T-helper 22 cell (primary cell): Measurements from ENCODE around the gene SRSF2.
"Not testable (repeated sequence)": the region's sequence is repeated elsewhere in the genome, so short reads cannot be mapped to it uniquely, and the experiment has no call there.

Experiments
- DNase-seq: peaks from one replicate; pipeline ENCODE4 v3.0.0-alpha.2; 2020; ENCODE audit warnings: low read depth

Gene SRSF2

DNA sequence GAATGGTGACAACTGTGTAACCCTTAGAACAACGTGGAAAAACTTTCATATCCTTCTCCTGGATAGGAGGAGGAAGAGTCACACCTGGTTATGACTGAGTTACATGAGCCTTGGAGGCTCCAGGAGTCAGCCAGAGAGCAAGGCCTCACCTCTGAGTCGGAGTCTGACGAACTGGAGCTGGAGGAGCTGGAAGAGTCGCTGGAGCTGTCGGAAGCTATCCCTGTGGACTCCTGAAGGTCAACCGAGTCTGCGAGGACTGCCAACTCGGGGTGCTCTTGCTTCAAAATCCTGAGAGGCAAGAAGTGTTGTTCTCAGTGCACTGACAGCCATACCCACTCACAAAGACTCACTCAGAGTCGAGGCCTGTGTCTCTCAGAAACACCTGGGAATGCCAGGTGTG is 16.9 kb downstream of the SRSF2 start:
- DNase-seq = no peak

DNA sequence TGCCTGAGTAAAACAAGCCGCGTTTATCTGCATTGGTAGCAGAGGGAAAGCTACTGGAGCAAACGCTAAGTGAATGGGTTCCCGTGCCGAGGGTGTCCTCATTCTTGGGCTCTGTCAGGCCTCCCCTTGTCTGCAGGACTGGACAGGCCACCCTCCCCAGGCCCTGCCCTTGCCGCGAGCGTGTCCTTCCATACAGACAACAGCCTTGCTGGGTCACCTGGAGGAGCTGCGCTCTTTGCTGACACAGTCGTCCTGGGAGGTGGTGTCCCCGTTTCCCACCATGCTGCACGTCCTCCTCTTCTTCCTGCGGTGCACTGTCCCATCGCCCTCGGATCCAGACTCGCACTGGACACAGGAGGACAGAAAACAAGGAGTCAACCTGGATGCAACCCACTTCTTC is 18.6 kb downstream of the SRSF2 start:
- DNase-seq = no peak

DNA sequence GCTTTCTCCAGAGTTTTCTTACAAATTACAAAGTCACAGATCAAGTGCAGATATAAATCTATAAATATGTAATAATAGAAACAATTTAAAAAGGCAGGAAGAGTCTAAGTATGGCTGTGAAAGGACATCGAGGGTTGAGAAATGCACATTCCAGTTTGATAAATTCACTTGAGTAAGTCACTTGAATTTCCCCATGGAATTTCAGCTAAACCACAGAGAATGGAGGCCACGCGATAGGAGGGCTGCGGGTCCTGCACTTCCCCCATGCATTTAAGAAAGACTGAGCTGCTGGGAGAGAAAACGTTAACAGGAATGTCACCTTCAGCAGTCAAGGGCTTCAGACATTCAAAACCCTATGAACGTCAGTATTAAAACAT is 20.3 kb downstream of the SRSF2 start:
- DNase-seq = no peak

DNA sequence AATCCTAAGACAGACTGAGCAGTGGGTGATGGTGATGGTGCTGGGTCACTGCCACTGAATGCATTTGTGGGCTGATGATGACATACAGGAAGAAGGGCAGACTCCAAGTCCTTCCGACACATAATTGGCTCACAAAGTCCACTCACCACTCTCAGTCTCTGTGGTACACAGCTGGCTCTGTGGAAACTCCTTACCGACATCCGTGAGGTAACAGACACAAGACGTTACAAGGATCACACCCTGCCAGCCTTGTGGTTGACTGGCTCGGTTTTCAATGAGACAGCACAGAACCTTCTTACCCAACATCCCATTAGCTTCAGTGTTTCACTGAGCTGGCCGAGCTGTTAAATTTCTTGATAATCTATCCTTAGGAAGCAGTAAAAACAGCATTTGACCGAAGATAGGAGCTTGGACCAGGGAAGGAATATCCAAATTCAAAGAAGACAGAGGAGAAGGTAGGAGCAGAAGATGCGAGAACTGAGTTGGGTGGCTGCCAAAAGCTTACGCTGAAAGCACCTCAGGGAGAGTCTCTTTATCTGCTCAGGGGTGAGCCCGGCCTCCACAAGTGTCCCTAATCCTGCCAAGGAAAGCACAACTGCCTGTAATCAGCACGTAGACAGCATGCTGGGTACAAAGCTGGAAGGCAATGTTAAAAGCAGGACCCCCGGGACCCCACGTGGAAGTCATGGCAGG is 20.8 kb downstream of the SRSF2 start:
- DNase-seq = peak; percentile 35

DNA sequence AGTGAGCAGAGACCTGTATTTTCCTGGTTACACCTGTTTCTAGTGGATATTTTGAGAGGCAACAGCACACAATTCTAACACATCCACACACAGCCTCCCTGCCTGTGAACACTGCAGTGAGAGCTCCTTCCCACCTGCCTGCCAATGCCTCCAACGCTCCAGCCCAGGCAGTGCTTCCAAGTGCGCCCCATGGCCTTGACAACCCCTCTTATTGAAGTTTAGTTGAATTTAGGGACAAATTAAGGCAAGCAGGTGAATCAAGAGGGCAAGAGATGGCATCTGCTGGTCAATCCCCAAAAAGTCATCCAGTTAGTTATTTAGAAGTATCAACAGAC is 21.7 kb downstream of the SRSF2 start:
- no peak for DNase-seq

DNA sequence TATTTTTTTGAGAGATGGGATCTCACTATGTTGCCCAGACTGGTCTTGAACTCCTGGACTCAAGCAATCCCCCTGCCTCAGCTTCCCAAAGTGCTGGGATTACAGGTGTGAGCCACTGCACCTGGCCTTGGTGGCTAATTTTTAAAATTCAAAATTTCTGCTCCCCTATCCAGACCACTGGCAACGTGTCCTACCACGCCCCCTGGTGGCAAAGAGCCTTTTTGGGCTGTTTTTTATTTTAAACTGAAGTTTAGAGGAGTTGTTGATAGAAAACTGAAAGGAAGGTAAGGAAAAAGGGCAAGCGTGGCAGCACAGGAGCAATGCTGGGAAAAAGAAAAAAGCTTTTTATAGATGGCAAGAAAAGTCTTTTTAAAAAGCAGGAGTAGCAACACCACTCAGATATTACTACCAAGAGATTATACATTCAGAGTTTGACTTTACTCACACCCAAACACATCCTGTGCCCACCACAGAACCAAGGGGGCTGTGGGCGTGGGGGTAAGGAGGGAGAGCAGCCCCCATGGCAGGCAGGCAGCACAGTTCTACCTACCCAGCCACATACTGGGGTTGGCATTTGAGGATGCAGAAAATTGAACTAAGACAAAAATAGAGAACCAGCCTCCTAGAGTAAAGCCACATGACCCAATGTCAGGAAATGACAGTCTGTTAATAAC is 22.2 kb downstream of the SRSF2 start:
- DNase-seq = peak; percentile 42

DNA sequence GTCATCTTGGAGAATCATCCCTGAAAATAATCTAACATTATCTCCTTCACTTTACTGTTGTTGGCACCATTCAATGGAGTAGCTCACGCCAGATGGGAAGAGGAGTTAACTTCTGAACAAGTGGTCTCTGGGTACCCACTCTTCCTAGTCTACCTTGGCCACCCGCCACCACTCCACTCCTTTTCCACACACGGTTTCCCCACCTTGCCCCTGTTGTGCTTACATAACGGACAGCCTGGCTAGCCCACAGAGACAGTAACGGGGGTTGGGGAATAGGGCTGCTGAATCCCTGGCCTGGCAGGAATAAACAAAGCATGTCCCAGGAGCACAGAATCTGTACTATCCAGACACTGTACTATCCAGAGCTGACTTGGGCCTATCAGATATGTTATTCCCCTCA is 22.8 kb downstream of the SRSF2 start:
- no peak for DNase-seq

DNA sequence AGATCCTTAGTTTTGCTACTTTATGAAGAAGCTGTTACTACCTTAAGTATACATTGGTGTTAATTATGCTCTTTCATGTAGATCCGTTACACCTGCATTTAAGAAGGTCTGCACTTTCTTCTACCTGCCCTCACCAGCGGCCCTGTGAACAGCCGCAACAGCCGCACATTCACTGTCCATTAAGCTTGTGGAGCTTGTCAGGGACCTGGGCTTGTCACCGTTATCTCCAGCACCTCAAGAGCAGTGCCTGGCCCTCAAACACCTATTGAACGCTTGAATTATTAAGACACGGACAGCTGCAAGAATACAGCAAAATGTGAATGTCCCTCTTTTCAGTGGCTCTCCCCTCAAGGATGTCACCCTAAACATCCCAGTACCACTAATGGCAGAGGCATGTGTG is 23.4 kb downstream of the SRSF2 start:
- DNase-seq = no peak

DNA sequence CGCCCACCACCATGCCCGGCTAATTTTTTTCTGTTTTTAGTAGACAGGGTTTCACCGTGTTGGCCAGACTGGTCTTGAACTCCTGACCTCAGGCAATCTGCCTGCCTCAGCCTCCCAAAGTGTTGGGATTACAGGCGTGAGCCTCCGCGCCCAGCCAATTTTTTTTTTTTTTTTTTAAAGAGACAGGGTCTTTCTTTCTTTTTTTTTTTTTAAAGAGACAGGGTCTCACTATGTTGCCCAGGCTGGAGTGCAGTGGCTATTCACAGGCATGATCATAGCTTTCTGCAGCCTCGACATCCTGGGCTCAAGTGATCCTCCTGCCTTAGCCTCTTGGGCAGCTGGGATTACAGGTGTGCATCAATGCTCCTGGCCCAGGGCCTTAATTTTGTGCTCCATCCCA is 24.8 kb downstream of the SRSF2 start:
- DNase-seq = not testable (repeated sequence)

DNA sequence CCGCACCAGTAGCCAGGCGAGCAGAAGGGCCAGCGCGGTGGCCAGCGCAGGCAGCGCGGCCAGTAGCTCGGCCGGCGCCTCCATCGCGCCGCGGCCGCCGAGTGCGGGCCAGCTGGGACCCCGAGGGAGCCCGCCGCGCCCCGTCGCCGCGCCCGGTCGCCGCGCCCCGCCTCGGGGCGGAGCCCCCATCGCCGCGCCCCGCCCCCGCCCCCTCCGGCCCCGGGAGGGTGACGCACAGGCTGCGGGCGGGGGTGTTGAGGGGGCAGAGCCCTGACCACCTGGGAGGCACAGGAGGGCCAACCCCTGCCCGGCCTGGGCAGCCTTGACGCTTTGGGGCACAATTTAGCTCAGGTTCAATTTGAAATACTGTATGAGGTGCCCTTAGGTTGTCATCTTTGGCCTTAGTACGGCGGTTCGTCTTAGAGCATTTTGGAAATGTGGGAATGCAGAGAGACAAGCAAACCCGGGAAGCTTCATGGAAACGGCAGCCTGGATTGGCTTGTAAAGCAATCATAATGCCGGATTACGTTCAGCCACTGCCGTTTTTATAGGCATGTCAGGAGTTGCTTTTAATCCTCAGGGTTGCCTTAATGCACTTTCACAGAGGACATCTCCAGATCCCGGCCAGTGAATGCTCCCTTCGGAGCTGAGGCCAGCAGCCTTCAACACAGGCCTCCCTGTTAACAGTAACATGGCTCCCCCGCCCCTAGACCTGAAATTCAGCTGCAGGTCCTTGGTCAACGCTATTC is 26.1 kb downstream of the SRSF2 start, which contains the start of gene MXRA7:
Gene MXRA7 (minus strand): TSS at position 103 of the 749 bp plus-strand sequence. CDS start 19 bp downstream, at position 84.
- DNase-seq = peak; percentile 50

DNA sequence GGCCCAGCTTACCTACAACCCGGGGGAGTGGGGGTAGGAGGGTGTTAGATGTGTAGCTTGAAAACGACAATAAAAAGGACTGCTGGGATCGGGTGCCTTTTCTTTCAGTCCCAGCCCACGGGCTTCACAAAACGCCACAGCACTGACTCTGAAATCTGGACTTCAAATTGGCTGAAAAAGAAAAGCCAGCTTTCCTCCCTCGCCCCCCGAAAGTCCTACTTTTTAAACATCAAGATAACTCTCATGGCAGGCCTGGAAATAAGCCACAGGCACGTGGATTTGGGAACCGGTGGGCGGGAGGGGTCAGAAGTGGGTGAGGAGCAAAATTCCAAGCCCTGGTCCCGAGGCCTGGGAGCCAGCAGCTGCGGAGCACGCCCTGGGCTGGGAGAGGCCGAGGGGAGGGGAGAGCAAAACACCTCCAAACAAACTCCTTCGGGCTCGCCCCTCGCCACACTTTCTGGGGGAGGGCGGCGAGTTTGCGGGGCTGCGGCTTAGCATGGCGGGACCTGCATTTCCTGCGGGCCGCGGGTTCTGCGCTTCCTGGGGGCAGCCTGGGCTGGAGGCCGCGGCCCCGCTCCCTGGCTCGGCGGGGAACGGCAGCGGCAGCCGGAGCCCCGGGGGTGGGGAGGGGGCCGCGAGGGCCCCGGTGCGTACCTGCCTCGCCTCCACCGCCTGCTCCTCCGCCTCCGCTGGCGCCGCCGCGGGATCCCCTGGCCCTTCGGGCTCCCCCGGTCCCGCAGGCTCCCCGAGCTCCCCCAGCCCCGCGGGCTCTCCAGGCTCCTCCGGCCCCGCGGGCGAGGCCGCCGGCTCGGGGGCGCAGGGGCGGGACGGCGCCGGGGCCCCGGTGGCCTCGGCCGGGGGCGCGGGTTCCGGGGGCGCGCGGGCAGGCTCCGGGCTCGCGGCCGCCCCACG is 26.9 kb downstream of the SRSF2 start:
- DNase-seq = not testable (repeated sequence)

DNA sequence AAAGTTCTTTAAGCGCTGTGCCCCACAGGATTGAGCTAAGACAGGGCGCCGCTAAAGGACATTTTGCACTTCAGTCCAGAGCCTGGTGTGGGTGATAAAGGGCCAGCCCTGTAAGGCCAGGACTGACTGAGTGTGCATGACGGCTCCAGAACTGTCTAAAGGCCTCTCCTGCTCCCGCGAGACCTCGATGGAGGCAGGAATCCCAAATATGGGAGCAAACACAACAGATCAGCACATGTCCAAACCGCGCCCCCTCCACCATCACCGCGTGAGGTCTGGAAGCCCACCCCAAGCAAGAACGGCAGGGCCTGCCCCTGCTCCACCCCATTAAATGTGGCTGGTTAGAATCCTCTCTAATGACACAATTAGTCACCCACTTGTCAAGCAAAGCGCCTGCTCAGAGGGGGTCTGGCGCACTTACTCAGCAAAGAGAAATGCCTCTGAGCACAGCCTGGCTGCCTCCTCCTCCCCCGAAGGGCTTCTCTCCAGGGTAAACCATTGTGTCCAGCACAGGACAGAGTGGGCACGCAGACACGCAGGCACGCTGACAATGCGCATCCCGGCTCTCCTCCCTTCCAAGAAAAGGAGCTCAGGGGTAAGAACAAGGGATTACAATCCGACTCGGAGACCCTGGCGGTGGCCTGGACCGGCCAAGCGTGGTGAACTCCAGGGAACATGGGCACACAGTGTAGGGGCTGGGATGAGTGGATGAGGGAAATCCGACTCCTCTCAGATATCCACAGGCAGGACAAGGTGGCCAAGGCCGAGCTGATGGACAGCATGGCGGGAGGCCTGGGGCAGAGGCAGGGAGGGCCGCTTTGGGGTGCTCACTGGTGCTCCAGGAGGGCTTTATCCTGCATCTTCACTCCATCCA is 27.8 kb downstream of the SRSF2 start:
- DNase-seq = no peak

DNA sequence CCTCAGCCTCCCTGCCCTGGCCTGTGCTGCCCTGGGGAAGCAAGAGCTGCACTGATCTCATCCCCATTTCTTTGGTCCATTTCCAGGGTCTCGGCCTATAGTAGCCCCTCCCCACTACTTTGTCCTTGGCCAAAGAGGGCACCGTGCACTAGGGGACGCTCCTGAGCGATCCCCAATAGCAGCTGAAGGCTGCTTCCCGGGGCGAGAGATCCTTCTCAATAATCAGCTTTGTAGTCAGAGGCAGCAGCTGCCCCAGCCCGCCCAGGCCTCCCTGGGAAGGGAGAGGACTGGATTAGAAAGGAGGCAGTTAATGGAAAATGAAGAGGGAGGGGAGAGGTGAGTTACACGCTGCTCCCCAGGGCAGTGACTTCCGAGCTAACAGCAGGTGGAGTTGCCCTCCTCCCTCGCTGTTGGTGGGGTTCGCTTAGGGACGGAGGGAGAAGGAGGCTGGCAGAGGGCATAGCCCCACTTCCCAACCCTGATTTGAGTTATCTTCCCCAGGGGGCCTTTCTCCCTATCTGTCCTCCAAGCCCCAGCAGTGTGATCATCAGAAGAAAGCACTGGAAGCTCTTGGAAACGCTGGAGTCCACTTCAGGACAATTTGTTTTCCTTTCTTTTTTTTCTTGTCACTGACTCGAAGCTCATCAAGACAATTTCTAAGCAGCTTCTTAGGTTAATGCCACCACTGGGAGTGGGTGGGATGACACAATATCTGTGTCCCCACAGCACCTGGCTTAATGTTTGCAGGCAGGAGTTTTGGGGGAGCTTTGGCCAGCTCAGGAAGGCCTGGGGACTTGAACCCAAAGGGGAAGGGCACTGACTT is 28.9 kb downstream of the SRSF2 start:
- DNase-seq = no peak

DNA sequence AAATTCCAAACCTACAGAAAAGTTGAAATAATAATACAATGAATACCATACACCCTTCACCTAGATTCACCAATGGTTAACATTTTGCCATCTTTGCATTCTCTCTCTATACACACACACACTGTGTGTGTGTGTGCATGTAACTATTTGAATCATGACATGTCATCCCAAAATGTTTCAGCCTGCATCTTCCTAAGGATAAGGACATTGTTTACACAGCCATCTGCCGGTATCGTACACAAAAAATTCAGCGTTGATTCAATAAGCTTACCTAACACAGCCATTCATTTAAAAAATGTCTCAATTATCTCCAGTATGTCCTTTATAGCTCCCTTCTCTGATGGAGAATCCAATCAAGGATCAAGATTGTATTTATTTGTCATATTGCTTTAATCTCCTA is 30.3 kb downstream of the SRSF2 start:
- no peak for DNase-seq

DNA sequence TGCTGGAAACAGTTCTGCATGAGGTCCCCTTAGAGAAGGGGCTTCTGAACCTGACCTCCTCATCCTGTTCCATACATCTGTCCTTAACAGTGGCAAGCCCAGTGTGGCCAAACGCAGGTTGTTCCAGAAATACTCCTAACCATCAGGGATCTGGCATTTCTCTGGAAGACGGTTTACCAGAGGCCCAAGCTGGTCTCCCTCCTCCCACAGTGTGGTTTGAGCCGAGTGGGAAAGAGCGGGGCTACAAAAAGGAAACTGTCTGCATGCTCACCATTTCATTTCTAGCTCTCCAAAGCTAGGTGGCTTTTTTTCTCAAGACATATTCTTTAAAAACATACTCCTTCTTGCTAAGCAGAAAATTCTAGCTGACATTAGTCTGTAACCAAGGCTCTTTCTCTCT is 32.3 kb downstream of the SRSF2 start:
- DNase-seq = no peak

DNA sequence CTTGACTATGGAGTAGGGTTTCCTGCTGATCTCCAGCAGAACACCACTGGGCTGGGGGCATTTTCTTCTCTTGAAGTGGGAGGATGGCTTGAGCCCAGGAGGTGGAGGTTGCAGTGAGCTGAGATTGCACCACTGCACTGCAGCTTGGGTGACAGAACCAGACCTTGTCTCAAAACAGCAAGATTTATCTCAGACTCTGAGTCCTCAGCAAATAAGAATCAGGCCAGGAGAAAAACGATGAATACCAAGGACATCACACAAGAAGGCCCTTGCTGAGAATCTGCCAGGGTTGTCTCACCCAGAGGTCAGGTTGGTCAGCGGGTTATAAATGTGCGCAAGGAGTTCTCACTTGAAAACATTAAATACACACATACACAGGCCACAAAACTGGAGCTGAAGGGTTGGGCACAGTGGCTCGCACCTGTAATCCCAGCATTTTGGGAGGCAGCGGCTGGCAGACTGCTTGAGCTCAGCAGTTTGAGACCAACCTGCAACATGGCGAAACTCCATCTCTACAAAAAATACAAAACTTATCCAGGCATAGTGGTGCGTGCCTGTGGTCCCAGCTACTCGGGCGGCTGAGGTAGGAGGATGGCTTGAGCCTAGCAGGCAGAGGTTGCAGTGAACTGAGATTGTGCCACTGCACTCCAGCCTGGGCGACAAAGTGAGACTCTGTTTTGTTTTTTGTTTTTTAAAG is 34.0 kb downstream of the SRSF2 start:
- DNase-seq = no peak

DNA sequence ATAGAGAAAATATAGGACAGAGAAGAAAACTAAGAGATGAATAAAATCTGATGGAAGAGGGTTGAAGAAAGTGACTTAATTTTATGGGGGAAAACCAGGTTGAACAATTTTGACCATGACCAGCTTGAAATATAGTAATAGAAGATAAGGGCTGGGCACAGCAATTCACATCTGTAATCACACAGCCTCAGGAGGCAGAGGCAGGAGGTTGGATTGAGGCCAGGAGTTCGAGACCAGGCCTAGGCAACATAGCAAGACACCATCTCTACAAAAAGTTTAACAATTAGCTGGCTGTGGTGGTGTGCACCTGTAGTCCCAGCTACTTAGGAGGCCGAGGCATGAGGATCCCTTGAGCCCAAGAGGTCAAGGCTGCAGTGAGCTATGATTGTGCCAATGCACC is 35.1 kb downstream of the SRSF2 start:
- DNase-seq = no peak

DNA sequence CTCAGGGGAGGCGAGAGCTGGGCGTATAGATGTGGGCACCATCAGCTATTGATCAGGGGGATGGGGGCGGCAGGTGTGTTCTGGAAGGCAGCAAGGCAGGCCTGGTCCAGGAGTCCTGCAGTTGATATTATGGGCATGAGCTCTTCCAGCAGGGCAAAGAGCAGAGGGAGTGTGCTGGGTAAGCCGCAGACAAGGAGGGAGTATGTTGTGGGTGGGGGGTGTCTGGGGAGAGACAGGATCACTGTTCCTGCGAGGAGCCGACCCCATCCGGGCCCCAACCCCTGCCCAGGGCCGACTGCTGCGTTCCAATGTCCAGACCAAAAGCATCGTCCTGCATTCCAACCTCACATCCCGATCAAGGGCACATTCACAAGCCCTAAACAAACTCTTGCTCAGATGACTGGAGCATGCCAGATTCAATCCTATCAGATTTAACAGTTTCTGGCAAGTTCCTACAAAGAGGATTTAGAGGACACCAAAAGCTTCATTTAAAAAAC is 35.6 kb downstream of the SRSF2 start:
- DNase-seq = no peak
